Tibial nerve (tissue), 4 donors: ENCODE results near the gene PMP22. TPM values are rescaled to one million over a fixed set of nuclear protein-coding genes. Genes with fewer than 3 reads are reported as not detected.

Source experiments
- DNase-seq, 2 donors: peaks; one replicate each; pipeline ENCODE4 v3.0.0-alpha.2; 2019; ENCODE audit warnings: low spot score in 2 of 2
- H3K27ac ChIP-seq, 4 donors: fragments of 200-600 bp; sonication (generic) in 3 of 4; one replicate each; pipeline ENCODE4 v1.5.1; 2017 to 2019; ENCODE audit warnings: mild to moderate bottlenecking in 1 of 4
- H3K27me3 ChIP-seq, 2 donors: fragments of 200-600 bp; sonication (generic) in 1 of 2; one replicate each; pipeline versions ENCODE4 v1.5.1 to v1.6.0; 2017 to 2019
- H3K36me3 ChIP-seq, 3 donors: fragments of 200-600 bp; sonication (generic); one replicate each; pipeline ENCODE4 v1.5.1; 2018 to 2019
- H3K4me1 ChIP-seq, 4 donors: fragments of 200-600 bp; sonication (generic) in 3 of 4; one replicate each; pipeline ENCODE4 v1.5.1; 2017 to 2019
- H3K4me3 ChIP-seq, 4 donors: fragments of 200-600 bp; sonication (generic) in 3 of 4; one replicate each; pipeline ENCODE4 v1.5.1; 2017 to 2019; ENCODE audit warnings: mild to moderate bottlenecking in 1 of 4, moderate library complexity in 1 of 4
- H3K9me3 ChIP-seq, 4 donors: fragments of 200-600 bp; sonication (generic) in 3 of 4; one replicate each; pipeline ENCODE4 v1.5.1; 2017 to 2019
- CTCF ChIP-seq, 5 experiments: fragments of 200-600 bp in 3 of 5; fragments of 450-650 bp in 2 of 5; sonication (generic) in 3 of 5; IDR thresholded peaks; one replicate each; pipeline ENCODE4 v1.5.1; 2016 to 2019; ENCODE audit warnings: antibody characterized with exemption in 5 of 5, mild to moderate bottlenecking in 3 of 5, moderate library complexity in 2 of 5
- EP300 ChIP-seq, 2 donors: sonication (generic); formaldehyde crosslinking; IDR thresholded peaks; one replicate each; pipeline ENCODE4 v1.6.1; 2017; ENCODE audit warnings: antibody characterized with exemption in 2 of 2, mild to moderate bottlenecking in 1 of 2
- POLR2A ChIP-seq, 2 donors: fragments of 450-650 bp; IDR thresholded peaks; one replicate each; pipeline ENCODE4 v1.6.1; 2017; ENCODE audit warnings: antibody characterized with exemption in 2 of 2, mild to moderate bottlenecking in 2 of 2, moderate library complexity in 2 of 2
- WGBS, 2 donors: methylation state at CpG; one replicate each; pipeline ENCODE4 v1.1.5; 2018; 5-methylcytosine and 5-hydroxymethylcytosine counted together
- total RNA-seq, 4 donors: library from RNA; depleted of rRNA; stranded (reverse); fragments of >200 nt; gene quantifications; one replicate each; pipeline ENCODE4 v1.1.0, GENCODE V29; 2016

Gene PMP22
- total RNA-seq, 4 donors from 2014 or later: 784 to 3,019 (median 2,270) TPM

GRCh38 chr17:15307710-15308111, 42.6 kb upstream of the PMP22 start:
- Histone ChIP-seq H3K27ac (no peak overlapping the region), H3K4me1 (peaks cover 0 to 16% (median 3%) of the 10 kb centered on the region in 4 donors), H3K36me3 (no peaks in the 10 kb centered on the region), H3K27me3 (no peaks in the 10 kb centered on the region), H3K9me3 (no peaks in the 10 kb centered on the region), H3K4me3 (no peak overlapping the region)
- TF ChIP-seq CTCF (IDR thresholded peaks at IDR 0.05) (no peak), POLR2A (IDR thresholded peaks at IDR 0.05) (no peak), EP300 (IDR thresholded peaks at IDR 0.05) (no peak)
- 67 to 71% methylated on average over 4 of the region's 4 CpGs for WGBS, 2 donors
- no peak for DNase-seq

- DNase-seq: no peak
- H3K27ac ChIP-seq: no peak overlapping the region
- no peaks in the 10 kb centered on the region for H3K36me3 ChIP-seq
- no peaks in the 10 kb centered on the region for H3K27me3 ChIP-seq
- WGBS, 2 donors: 87 to 92% methylated on average over 14 of the region's 14 CpGs
- no peaks in the 10 kb centered on the region for H3K9me3 ChIP-seq
- no peak for TF ChIP-seq CTCF (IDR thresholded peaks at IDR 0.05)
- no peak for TF ChIP-seq EP300 (IDR thresholded peaks at IDR 0.05)
- TF ChIP-seq POLR2A (IDR thresholded peaks at IDR 0.05): no peak
- peaks cover 0 to 16% (median 3%) of the 10 kb centered on the region in 4 donors for H3K4me1 ChIP-seq
- no peak overlapping the region for H3K4me3 ChIP-seq
These were observed 38.7 kb upstream of the PMP22 start for GRCh38 chr17:15303851-15304250.

- no peak overlapping the region for H3K27ac ChIP-seq
- TF ChIP-seq CTCF (IDR thresholded peaks at IDR 0.05): no peak
- H3K4me3 ChIP-seq: no peak overlapping the region
- no peaks in the 10 kb centered on the region for H3K36me3 ChIP-seq
- WGBS, 2 donors: 17 to 37% methylated on average over 3 of the region's 3 CpGs
- no peaks in the 10 kb centered on the region for H3K9me3 ChIP-seq
- no peak for DNase-seq
- no peaks in the 10 kb centered on the region for H3K27me3 ChIP-seq
- peaks cover 0 to 16% (median 3%) of the 10 kb centered on the region in 4 donors for H3K4me1 ChIP-seq
These were observed 38.1 kb upstream of the PMP22 start for GRCh38 chr17:15303268-15303667.

- 91 to 97% methylated on average over 6 of the region's 6 CpGs for WGBS, 2 donors
- H3K4me3 ChIP-seq: no peak overlapping the region
- H3K4me1 ChIP-seq: peaks cover 0 to 13% (median 3%) of the 10 kb centered on the region in 4 donors
- no peaks in the 10 kb centered on the region for H3K36me3 ChIP-seq
- no peaks in the 10 kb centered on the region for H3K27me3 ChIP-seq
- TF ChIP-seq EP300 (IDR thresholded peaks at IDR 0.05) (no peak), POLR2A (IDR thresholded peaks at IDR 0.05) (no peak), CTCF (IDR thresholded peaks at IDR 0.05) (no peak)
- no peak for DNase-seq
- H3K27ac ChIP-seq: no peak overlapping the region
- no peaks in the 10 kb centered on the region for H3K9me3 ChIP-seq
These were observed 36.7 kb upstream of the PMP22 start for GRCh38 chr17:15301845-15302244.

GRCh38 chr17:15298176-15298575, 33.0 kb upstream of the PMP22 start:
- Histone ChIP-seq H3K27ac (no peak overlapping the region), H3K27me3 (no peaks in the 10 kb centered on the region), H3K36me3 (no peaks in the 10 kb centered on the region), H3K4me3 (no peak overlapping the region), H3K4me1 (no peaks in the 10 kb centered on the region), H3K9me3 (no peaks in the 10 kb centered on the region)
- WGBS, 2 donors: 80 to 88% methylated on average over 5 of the region's 5 CpGs
- no peak for TF ChIP-seq POLR2A (IDR thresholded peaks at IDR 0.05)
- no peak for TF ChIP-seq EP300 (IDR thresholded peaks at IDR 0.05)
- TF ChIP-seq CTCF (IDR thresholded peaks at IDR 0.05): no peak
- DNase-seq: no peak
